ENCODE results near the gene LAMA1. TPM values are rescaled to one million over a fixed set of nuclear protein-coding genes. Genes with fewer than 3 reads are reported as not detected.

LAMA1 gene
- total and polyA plus RNA-seq, 2 of the 4 experiments (the other 2 are of a cell fraction), result 10.9 to 15.5 TPM

GRCh38 chr18:6949800-6950586 lies 167.6 kb downstream of the LAMA1 start:
- H4K91ac ChIP-seq (ENCODE audit: insufficient read depth, low read depth, low read length), result no peak overlapping the region
- no peak overlapping the region for H2BK20ac ChIP-seq (ENCODE audit: low read depth, low read length)
- H2BK5ac ChIP-seq (ENCODE audit: low read depth, low read length, poor library complexity, severe bottlenecking), result no peak overlapping the region
- H3K4me2 ChIP-seq (ENCODE audit: low read depth, low read length), result no peak overlapping the region
- H3K27me3 ChIP-seq (ENCODE audit: control insufficient read depth, insufficient read depth, low read length), result no peaks in the 10 kb centered on the region
- no peak overlapping the region for H4K8ac ChIP-seq (ENCODE audit: low read depth in 2 of 2, low read length in 2 of 2)
- 64% methylated on average over 3 of the region's 11 CpGs; no CpG with 5 or more reads in 1 of the 2 experiments for WGBS, 2 experiments (ENCODE audit: extremely low coverage in 2 of 2, insufficient read length in 1 of 2)
- no peak overlapping the region for H3K18ac ChIP-seq (ENCODE audit: low read depth, low read length)
- no peaks in the 10 kb centered on the region for H4K20me1 ChIP-seq (ENCODE audit: insufficient read depth, low read length)
- no peak overlapping the region for H3K27ac ChIP-seq (ENCODE audit: insufficient read depth, low read length)
- H2BK15ac ChIP-seq (ENCODE audit: low read depth, low read length), result no peak overlapping the region
- DNase-seq (no peak), ATAC-seq (ENCODE audit: low read depth) (0 out of 2 replicates have a peak, but pooled peaks have one; percentile 17)
- H3K9me1 ChIP-seq (ENCODE audit: insufficient read depth, low read length), result peaks cover 5% of the 10 kb centered on the region; the same call in 1 of the 2 replicates
- no peaks in the 10 kb centered on the region for H3K79me1 ChIP-seq (ENCODE audit: low read depth in 1 of 2, low read length in 2 of 2)
- BruUV-seq (replicated peaks), result no TSS peak
- no peak overlapping the region for H2AK9ac ChIP-seq (replicated peaks; ENCODE audit: low read depth, low read length, poor library complexity)
- CTCF ChIA-PET, result no interaction called here
- no peak overlapping the region for H3K4me3 ChIP-seq (ENCODE audit: insufficient read depth, low read depth, low read length)
- peaks cover 13% of the 10 kb centered on the region for H3K36me3 ChIP-seq (ENCODE audit: control insufficient read depth, insufficient read depth, low read length)
- no peak for TF ChIP-seq RFX5 (IDR thresholded peaks at IDR 0.05; ENCODE audit: low read depth, low read length)
- TF ChIP-seq MAZ (IDR thresholded peaks at IDR 0.05; ENCODE audit: borderline replicate concordance, low read depth, low read length), result no peak
- no peak for TF ChIP-seq CEBPB (IDR thresholded peaks at IDR 0.05; ENCODE audit: low read depth, low read length)
- TF ChIP-seq, protein P1, sequence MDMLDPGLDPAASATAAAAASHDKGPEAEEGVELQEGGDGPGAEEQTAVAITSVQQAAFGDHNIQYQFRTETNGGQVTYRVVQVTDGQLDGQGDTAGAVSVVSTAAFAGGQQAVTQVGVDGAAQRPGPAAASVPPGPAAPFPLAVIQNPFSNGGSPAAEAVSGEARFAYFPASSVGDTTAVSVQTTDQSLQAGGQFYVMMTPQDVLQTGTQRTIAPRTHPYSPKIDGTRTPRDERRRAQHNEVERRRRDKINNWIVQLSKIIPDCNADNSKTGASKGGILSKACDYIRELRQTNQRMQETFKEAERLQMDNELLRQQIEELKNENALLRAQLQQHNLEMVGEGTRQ (IDR thresholded peaks at IDR 0.05; ENCODE audit: low read depth, low read length), result no peak
- no peak for TF ChIP-seq MAFK (IDR thresholded peaks at IDR 0.05; ENCODE audit: low read depth, low read length)
- no peak for TF ChIP-seq RCOR1 (IDR thresholded peaks at IDR 0.05; ENCODE audit: insufficient replicate concordance, low read length)
- no peak for TF ChIP-seq RAD21 (IDR thresholded peaks at IDR 0.05; ENCODE audit: low read length)
- TF ChIP-seq FOS (IDR thresholded peaks at IDR 0.05; ENCODE audit: low read depth, low read length), result no peak
- no peak for TF ChIP-seq SMC3 (IDR thresholded peaks at IDR 0.05; ENCODE audit: low read depth, low read length)
- no peak for TF ChIP-seq NFE2L2 (IDR thresholded peaks at IDR 0.05; ENCODE audit: low read depth, low read length)
- no peak for TF ChIP-seq CHD1 (IDR thresholded peaks at IDR 0.05; ENCODE audit: low read depth, low read length)
- TF ChIP-seq MXI1 (IDR thresholded peaks at IDR 0.05; ENCODE audit: borderline replicate concordance, low read depth, low read length), result no peak
- no peak overlapping the region for H3K9ac ChIP-seq (ENCODE audit: low read depth, low read length)
- H3K9me3 ChIP-seq (ENCODE audit: control insufficient read depth, insufficient read depth, low read length), result no peaks in the 10 kb centered on the region
- H2BK120ac ChIP-seq (ENCODE audit: low read depth, low read length), result no peak overlapping the region
- intact Hi-C loops (cut with micrococcal nuclease), result no loop called here
- H3K4me1 ChIP-seq (ENCODE audit: control insufficient read depth, insufficient read depth, low read length), result no peaks in the 10 kb centered on the region
- H3K56ac ChIP-seq (ENCODE audit: extremely low read depth, insufficient read depth, low read length), result no peak overlapping the region
- dilution Hi-C loops (cut with HindIII; ENCODE audit: low sequenced_read_pairs, unreplicated experiment), result no loop called here
- no peak overlapping the region for H3K4ac ChIP-seq (ENCODE audit: low read depth, low read length)
- no peak overlapping the region for H3K14ac ChIP-seq (replicated peaks; ENCODE audit: low read depth, low read length)
- no peak overlapping the region for H4K5ac ChIP-seq (ENCODE audit: low read depth, low read length)
- POLR2A ChIA-PET (ENCODE audit: unreplicated experiment), result no interaction called here
- H2AK5ac ChIP-seq (ENCODE audit: low read depth, low read length), result no peak overlapping the region
- no peak overlapping the region for H2AFZ ChIP-seq (replicated peaks; ENCODE audit: low read length, poor library complexity)
- in situ Hi-C loops (cut with MboI; ENCODE audit: low sequenced_read_pairs), result no loop called here
- H3K23ac ChIP-seq (ENCODE audit: low read depth, low read length), result no peak overlapping the region
